OCI-LY7 (cell line): Measurements from ENCODE around the gene HIVEP3.

Experiments
- EZH2phosphoT487 ChIP-seq: fragments of 200-600 bp; sonication (generic); IDR thresholded peaks from 2 replicates; pipeline ENCODE4 v1.6.1; 2018; ENCODE audit warnings: low read depth, borderline replicate concordance, mild to moderate bottlenecking, mixed run types, antibody characterized with exemption, low read length, moderate library complexity, mixed read lengths
- TF ChIP-seq, protein P1 (sequence below): fragments of 200-600 bp; sonication (generic); conservative IDR thresholded peaks from 2 replicates; pipeline ENCODE4 v1.5.1; 2014; ENCODE audit warnings: mild to moderate bottlenecking, antibody characterized with exemption, low read length, moderate library complexity, mixed read lengths

DNA sequence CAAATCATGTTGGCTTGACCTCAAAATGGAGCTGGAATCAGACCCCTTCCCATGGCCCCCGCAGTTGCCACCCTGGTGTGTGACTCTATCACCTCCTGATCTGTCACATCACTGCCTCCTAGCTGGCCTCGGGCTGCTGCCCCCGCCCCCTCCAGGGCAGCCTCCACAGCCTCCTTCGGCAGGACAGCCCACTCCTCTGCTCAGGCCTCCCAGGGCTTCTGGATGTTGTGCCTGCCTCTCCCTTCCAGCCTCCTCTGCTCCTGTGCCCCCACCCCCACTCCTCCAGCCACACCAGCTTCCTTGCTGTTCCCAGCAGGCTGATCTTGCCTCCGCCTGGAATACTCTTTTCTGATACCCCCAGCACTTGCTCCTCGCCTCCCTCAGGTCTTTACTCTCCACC, 299.9 kb downstream of the HIVEP3 start:
- TF ChIP-seq, protein P1, sequence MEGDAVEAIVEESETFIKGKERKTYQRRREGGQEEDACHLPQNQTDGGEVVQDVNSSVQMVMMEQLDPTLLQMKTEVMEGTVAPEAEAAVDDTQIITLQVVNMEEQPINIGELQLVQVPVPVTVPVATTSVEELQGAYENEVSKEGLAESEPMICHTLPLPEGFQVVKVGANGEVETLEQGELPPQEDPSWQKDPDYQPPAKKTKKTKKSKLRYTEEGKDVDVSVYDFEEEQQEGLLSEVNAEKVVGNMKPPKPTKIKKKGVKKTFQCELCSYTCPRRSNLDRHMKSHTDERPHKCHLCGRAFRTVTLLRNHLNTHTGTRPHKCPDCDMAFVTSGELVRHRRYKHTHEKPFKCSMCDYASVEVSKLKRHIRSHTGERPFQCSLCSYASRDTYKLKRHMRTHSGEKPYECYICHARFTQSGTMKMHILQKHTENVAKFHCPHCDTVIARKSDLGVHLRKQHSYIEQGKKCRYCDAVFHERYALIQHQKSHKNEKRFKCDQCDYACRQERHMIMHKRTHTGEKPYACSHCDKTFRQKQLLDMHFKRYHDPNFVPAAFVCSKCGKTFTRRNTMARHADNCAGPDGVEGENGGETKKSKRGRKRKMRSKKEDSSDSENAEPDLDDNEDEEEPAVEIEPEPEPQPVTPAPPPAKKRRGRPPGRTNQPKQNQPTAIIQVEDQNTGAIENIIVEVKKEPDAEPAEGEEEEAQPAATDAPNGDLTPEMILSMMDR, result no peak
- TF ChIP-seq EZH2phosphoT487, result no peak
